Kidney (tissue), 14 donors: ENCODE data around the gene DLD. TPM values are rescaled to one million over a fixed set of nuclear protein-coding genes. Genes with fewer than 3 reads are reported as not detected.

Source experiments
- DNase-seq, 5 donors: peaks; one replicate each; pipeline ENCODE4 v3.0.0-alpha.2; 2013 to 2020
- FAIRE-seq: peaks from 2 replicates; lab custom pipeline; 2012; peaks lifted over from hg19 to GRCh38; lab: Jason Lieb, UNC
- H3K27ac ChIP-seq, 2 donors: one replicate each; pipeline ENCODE4 v1.7.0; 2013; ENCODE audit warnings: low read depth in 2 of 2, low read length in 2 of 2, inconsistent platforms in 1 of 2
- H3K27me3 ChIP-seq: one replicate; pipeline ENCODE4 v1.7.1; 2013; ENCODE audit warnings: low read length, inconsistent platforms; ENCODE audit not compliant: control insufficient read depth, insufficient read depth
- H3K36me3 ChIP-seq, 3 donors: one replicate each; pipeline versions ENCODE4 v1.7.0 to v1.7.1; 2013; ENCODE audit warnings: low read length in 3 of 3, control low read depth in 1 of 3, inconsistent platforms in 1 of 3; ENCODE audit not compliant: insufficient read depth in 3 of 3, control insufficient read depth in 2 of 3
- H3K4me1 ChIP-seq, 3 donors: one replicate each; pipeline versions ENCODE4 v1.7.0 to v1.7.1; 2013; ENCODE audit warnings: low read length in 3 of 3, inconsistent platforms in 1 of 3, low read depth in 1 of 3; ENCODE audit not compliant: control insufficient read depth in 2 of 3, insufficient read depth in 2 of 3
- H3K4me3 ChIP-seq, 3 donors: one replicate each; pipeline versions ENCODE4 v1.7.0 to v1.8.1; 2013; ENCODE audit warnings: low read length in 3 of 3, control low read depth in 1 of 3, inconsistent platforms in 1 of 3
- H3K9ac ChIP-seq, 3 donors: one replicate each; pipeline versions ENCODE4 v1.7.0 to v1.7.1; 2013; ENCODE audit warnings: low read length in 3 of 3, control low read depth in 1 of 3, inconsistent platforms in 1 of 3
- H3K9me3 ChIP-seq, 3 donors: one replicate each; pipeline versions ENCODE4 v1.7.0 to v1.7.1; 2013; ENCODE audit warnings: low read length in 3 of 3, control low read depth in 1 of 3, inconsistent platforms in 1 of 3; ENCODE audit not compliant: control insufficient read depth in 2 of 3, insufficient read depth in 1 of 3
- intact Hi-C: fragments of 100-400 bp; cut with DNase I; formaldehyde crosslinking; loops from one replicate; pipeline ENCODE4 v1.11.1; 2022
- polyA plus RNA-seq: library from polyadenylated mRNA; stranded (reverse); fragments of 350-450 nt; fragmentation: Illumina TruSeq; extraction: RNeasy Lipid Tissue Mini Kit (QIAGEN cat#74804); gene quantifications from one replicate; pipeline ENCODE4 v1.2.3, GENCODE V29; 2014; ENCODE audit warnings: low read depth, low replicate concordance; ENCODE audit not compliant: insufficient read depth
- total RNA-seq: library from RNA; stranded (reverse); fragmentation: NEBNext Ultra II Directional; extraction: Animal tissue kit (Norgen Biotek cat#: 25700); gene quantifications from one replicate; pipeline ENCODE4 v1.2.1, GENCODE V29; 2021
- TF ChIP-seq, protein P1 (sequence below): IDR thresholded peaks from 3 replicates; pipeline ENCODE4 v1.5.1; 2012; ENCODE audit warnings: mild to moderate bottlenecking, moderate library complexity, borderline replicate concordance; ENCODE audit not compliant: insufficient read depth; ENCODE audit errors: extremely low read depth
- donor health status: control.
- donor health status: control.
- donor health status: control.
- donor health status: control.
- donor health status: control.
- donor health status: DM: yes; HTN: yes; CAD: no.
- donor health status: Normal renal cell carcinoma (clear cell type).

The DLD gene
- total and polyA plus RNA-seq, 2 donors from 2014 or later = 78.6 to 153 TPM

DNA sequence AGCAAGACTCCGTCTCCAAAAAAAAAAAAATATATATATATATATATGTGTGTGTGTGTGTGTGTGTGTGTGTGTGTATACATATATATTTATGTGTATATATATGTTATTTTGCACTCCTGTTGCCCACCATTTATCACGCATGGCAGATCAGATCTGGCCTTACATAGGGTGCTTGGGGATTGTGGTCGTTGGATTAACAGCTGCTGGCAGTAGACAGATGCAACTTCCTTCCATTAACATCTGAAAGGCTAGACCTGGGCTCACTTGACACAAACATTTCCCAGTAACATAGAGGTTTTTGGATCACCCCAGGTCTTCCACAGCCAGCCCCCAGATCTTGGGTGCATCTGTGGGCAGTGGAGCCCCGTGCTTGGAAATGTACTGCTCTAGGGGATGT lies 40.8 kb upstream of the DLD start:
- H3K9me3 ChIP-seq = no peaks in the 10 kb centered on the region
- no peak overlapping the region for H3K9ac ChIP-seq
- DNase-seq = no peak
- no peak overlapping the region for H3K4me3 ChIP-seq
- FAIRE-seq = no peak
- H3K4me1 ChIP-seq = no peaks in the 10 kb centered on the region
- no peak overlapping the region for H3K27ac ChIP-seq
- H3K36me3 ChIP-seq = no peaks in the 10 kb centered on the region
- intact Hi-C loops = no loop called here
- TF ChIP-seq, protein P1, sequence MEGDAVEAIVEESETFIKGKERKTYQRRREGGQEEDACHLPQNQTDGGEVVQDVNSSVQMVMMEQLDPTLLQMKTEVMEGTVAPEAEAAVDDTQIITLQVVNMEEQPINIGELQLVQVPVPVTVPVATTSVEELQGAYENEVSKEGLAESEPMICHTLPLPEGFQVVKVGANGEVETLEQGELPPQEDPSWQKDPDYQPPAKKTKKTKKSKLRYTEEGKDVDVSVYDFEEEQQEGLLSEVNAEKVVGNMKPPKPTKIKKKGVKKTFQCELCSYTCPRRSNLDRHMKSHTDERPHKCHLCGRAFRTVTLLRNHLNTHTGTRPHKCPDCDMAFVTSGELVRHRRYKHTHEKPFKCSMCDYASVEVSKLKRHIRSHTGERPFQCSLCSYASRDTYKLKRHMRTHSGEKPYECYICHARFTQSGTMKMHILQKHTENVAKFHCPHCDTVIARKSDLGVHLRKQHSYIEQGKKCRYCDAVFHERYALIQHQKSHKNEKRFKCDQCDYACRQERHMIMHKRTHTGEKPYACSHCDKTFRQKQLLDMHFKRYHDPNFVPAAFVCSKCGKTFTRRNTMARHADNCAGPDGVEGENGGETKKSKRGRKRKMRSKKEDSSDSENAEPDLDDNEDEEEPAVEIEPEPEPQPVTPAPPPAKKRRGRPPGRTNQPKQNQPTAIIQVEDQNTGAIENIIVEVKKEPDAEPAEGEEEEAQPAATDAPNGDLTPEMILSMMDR = no peak
- H3K27me3 ChIP-seq = no peaks in the 10 kb centered on the region

DNA sequence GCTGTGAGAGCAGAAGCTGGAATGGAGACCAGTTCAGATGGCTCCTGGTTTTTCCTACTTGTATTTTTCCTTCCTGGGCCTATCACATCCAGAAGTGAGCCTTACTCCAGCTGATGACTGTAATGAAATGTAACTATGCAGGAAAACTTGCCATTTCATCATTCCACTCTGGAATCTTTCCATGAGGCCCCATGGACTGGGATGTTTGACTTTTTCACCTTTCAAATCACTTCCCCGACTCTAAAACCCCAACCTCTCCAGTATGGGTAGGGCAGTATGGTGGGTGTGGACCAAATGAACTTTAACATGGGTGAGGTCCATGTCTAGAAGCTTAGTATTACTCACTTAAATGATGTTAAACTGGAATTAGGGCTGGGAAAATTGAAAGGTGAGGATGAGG lies 40.3 kb upstream of the DLD start:
- Histone ChIP-seq H3K27me3 (no peaks in the 10 kb centered on the region), H3K27ac (no peak overlapping the region), H3K9me3 (no peaks in the 10 kb centered on the region), H3K4me3 (no peak overlapping the region), H3K9ac (no peak overlapping the region), H3K36me3 (no peaks in the 10 kb centered on the region), H3K4me1 (no peaks in the 10 kb centered on the region)
- no peak for DNase-seq
- TF ChIP-seq, protein P1 = no peak
- FAIRE-seq = no peak
- intact Hi-C loops = no loop called here

DNA sequence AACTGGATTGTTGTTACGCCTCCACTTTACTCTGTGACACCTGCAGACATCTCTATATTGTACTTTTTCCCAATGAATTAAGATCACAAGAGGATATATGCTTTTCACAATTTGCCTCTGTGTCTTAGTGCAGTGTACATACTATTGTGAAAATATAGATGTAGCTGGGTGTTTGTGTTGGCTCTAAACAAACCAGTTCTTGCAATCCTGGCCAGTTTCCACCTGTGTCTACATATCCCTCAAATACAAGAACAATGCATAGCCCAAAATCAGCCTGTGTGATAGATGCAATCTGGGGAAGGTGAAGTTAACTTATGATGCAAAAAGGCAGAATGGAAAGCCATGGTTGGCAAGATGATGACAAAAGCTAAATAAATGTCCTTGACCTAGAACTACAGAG lies 36.5 kb upstream of the DLD start:
- Histone ChIP-seq H3K4me3 (no peak overlapping the region), H3K9me3 (no peaks in the 10 kb centered on the region), H3K27ac (no peak overlapping the region), H3K4me1 (peaks cover 0 to 4% (median 3%) of the 10 kb centered on the region in 3 donors), H3K9ac (no peak overlapping the region), H3K27me3 (no peaks in the 10 kb centered on the region), H3K36me3 (no peaks in the 10 kb centered on the region)
- FAIRE-seq (no peak), DNase-seq (no peak)
- intact Hi-C loops = no loop called here
- TF ChIP-seq, protein P1 = no peak

DNA sequence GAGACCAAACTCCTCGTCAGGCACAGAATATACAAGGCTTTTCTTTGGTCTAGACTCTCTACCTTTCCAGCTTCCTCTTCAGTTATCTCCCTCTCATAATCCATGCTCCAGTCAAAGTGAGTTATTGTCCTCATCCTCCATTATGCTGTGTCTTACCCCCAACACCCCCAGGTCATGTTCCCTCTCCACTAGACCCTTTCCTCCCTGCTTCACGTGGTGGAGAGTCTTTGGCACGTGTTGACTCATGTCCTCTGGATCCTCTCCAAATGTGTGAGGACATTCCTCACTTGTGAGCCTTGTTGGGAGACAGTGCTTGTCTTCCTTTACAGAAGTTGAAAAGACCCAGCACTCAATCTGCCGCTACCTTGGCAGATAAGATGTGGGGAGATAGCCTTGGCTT lies 36.0 kb upstream of the DLD start:
- H3K27ac ChIP-seq = no peak overlapping the region
- no peaks in the 10 kb centered on the region for H3K9me3 ChIP-seq
- H3K4me1 ChIP-seq = peaks cover 0 to 4% (median 3%) of the 10 kb centered on the region in 3 donors
- no peaks in the 10 kb centered on the region for H3K27me3 ChIP-seq
- intact Hi-C loops = no loop called here
- TF ChIP-seq, protein P1 = no peak
- no peak for FAIRE-seq
- no peak overlapping the region for H3K4me3 ChIP-seq
- DNase-seq = no peak
- no peaks in the 10 kb centered on the region for H3K36me3 ChIP-seq
- no peak overlapping the region for H3K9ac ChIP-seq
